ENCODE measurements around the gene TEN1. TPM values are rescaled to one million over a fixed set of nuclear protein-coding genes. Genes with fewer than 3 reads are reported as not detected.
"Not testable (repeated sequence)": the region's sequence is repeated elsewhere in the genome, so short reads cannot be mapped to it uniquely, and the experiment has no call there.

The TEN1 gene
- total RNA-seq, 1 donor from 2014 or later = 16.9 TPM

- intact Hi-C loops (cut with micrococcal nuclease) = no loop called here
Measured at GRCh38 chr17:76023900-76024237, 44.8 kb downstream of the TEN1 start.

DNA sequence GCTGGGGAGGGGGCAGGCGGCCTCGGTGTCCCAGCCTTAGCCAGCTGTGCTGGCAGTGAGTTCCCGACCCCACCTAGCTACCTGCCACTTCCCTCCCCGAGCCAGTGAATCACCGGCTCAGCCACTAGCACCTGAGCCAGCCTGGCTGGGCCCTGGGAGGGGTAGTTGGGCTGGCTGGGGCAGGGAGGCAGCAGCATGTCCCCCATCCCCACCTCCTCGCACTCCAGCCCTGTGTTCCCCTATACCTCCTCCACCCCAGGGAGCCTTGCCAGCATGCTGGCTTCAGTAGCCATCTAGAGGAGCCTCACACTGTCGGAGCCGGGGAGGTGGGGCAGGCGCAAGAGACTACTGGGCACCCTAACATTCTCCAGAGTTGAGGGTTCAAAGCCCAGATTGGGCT lies 45.3 kb downstream of the TEN1 start:
- intact Hi-C loops (cut with micrococcal nuclease) = no loop called here

DNA sequence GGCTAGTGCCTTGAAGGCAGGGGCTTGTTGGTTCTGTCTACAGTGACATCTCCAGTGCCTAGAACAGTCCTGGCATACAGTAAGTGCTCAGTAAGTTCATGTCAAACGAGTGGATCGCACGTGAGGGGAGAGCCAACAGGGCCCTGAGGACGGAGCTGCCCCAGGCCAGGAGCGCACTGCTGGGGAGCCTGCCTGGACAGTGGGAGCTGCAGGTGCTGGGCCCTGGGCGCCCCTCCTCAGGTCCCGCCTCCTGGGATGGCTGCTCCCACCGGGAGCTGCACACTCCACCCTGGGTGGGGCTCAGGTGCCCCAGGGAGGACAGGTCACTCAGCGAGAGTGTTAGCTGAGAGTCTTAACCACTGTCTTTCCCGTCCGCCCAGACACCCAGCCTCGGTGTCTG lies 46.3 kb downstream of the TEN1 start:
- intact Hi-C loops (cut with micrococcal nuclease) = no loop called here

GRCh38 chr17:76026714-76027158 lies 47.7 kb downstream of the TEN1 start:
- intact Hi-C loops (cut with micrococcal nuclease) = no loop called here

DNA sequence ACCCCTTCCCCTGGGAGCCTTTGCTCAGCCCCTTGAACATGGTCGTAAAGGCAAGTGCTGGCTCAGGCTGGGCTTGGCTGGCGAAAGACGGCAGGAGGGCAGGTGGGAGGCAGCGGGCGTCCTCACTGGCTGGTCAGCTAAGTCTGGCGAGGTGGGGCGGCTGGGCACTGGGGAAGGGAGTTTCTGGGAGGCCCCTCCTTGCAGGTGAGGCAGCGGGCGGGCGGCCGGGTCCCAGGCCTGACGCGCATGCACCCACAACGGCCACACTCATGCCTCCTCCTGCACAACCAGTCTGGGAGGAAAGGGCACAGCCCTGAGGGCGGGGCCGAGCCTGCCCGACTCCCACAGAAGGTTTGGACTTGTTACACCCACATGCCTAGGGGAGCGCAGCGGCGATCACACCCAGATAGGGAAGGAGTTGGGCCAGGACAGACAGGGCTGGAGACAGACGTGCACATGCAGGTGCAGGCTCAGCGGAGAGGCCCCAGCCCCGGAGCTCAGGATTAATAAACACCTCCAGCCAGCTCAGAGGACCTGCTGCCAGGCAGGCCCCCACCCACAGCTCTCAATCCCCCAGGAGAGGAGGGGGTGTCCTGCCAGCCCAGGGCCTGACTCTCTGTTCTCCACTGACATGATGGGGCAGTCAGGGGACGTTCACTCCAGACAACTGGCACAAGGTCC lies 48.3 kb downstream of the TEN1 start, which contains the start of gene EVPL:
Gene EVPL, minus strand, starts transcription at position 148 of the 681 bp plus-strand sequence. Its CDS starts 108 bp downstream, at position 40.
- intact Hi-C loops (cut with micrococcal nuclease) = no loop called here

DNA sequence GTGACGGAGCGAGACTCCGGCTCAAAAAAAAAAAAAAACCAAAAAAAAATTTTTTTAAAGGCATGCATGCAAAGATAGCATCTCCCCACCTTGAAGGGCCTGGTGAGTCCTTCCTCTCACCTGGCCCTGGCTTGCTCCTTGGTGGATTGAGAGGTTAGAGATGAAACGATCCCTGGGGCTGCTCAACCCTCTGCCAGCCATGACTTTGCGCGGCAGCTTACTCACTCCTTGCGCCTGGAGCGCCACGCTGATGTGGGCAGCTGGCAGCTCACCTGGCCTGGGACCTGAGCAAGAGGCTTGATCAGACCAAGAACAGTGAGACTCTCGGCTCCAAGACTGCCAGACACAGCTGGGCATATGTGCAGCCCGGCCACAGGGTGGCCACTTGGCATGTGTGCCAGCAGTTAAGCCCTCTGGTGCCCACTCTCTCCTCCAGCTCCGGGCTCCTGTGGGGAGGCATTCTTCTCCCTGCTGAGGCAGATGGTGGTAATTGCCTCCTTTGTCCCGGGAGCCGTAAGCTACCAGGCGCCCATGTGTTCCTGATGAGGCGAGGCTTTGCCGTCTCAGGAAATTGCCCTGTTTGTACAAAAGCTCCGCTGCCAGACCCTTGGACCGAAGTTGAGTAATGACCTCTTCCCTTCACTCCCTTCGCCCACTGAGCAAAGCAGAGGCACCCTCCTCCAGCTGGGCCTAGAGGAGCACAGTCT lies 53.2 kb downstream of the TEN1 start:
- intact Hi-C loops (cut with micrococcal nuclease) = no loop called here

DNA sequence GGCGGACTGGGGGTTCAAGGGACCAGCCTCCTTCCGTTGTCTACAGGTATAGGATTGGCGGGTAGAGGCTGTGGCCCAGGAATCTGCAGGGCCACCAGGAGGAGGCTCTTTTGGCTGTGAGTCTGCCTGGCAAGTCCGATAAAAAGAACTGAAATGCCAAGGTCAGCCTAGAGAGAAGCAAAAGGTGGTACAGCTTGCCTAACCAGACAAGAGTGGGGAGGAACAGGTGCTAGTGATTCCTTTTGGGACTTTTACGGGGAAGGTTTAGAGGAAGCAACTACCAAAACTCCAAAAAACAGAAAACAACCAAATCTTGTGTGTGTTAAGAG lies 53.7 kb downstream of the TEN1 start:
- intact Hi-C loops (cut with micrococcal nuclease) = no loop called here

DNA sequence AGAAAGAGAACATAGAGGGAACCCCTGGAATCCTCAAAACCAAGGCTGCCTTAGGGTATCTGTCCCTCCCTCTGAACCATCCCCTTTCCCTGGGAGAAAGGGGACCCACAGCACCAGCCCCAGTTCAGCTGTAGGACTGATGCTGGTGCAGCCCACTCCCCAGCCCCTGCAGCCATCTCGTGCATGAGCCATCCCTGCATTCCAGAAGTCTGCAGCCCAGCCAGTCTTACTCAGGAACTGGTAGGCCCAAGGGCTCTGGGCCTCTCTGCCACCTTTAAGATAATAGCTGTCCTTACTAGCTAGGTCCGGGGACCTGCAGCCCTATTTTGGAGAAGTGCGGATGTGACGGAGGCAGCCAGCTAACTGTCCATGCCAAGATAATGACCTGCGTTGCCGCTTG lies 54.1 kb downstream of the TEN1 start:
- intact Hi-C loops (cut with micrococcal nuclease) = no loop called here

GRCh38 chr17:76034428-76035350 lies 55.6 kb downstream of the TEN1 start:
- intact Hi-C loops (cut with micrococcal nuclease) = no loop called here

GRCh38 chr17:76036497-76037261 lies 57.6 kb downstream of the TEN1 start:
- intact Hi-C loops (cut with micrococcal nuclease) = no loop called here

DNA sequence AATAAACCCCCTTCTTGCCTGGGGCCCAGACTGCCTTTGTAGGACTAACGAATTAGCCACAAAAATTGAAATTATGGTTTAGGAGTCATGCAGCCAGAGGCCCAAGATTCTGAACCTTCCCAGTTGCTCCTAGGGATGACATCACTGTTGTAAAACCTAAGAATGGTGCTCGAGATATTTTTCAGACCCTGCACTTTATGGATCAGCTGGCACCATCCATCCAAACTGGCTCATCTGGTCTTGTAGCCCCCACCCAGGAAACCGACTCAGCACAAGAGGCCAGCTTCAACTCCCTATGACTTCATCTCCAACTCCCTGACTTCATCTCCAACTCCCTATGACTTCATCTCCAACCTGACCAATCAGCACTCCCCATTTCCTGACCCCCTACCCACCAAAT lies 59.0 kb downstream of the TEN1 start:
- intact Hi-C loops (cut with micrococcal nuclease) = no loop called here

GRCh38 chr17:76039121-76039520 lies 60.1 kb downstream of the TEN1 start:
- intact Hi-C loops (cut with micrococcal nuclease) = no loop called here

DNA sequence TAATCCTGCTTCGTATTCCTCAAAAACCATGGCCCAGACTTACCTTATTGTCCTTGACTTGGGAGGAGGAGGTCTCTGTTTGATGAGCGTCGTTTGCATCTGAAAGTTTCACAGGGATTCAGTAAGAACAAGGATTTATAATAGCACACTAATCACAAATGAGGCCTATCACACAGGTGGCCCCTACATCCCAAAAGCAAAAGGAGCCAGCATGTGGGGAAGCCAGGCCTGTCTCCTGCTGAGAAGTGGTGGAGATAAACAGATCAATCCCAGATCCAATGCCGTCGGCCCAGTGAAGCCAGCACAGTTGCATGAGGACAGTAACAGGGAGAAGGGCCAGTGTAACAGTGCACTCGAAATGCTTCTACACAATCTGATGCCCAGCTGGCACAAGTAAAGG lies 61.3 kb downstream of the TEN1 start:
- intact Hi-C loops (cut with micrococcal nuclease) = no loop called here

DNA sequence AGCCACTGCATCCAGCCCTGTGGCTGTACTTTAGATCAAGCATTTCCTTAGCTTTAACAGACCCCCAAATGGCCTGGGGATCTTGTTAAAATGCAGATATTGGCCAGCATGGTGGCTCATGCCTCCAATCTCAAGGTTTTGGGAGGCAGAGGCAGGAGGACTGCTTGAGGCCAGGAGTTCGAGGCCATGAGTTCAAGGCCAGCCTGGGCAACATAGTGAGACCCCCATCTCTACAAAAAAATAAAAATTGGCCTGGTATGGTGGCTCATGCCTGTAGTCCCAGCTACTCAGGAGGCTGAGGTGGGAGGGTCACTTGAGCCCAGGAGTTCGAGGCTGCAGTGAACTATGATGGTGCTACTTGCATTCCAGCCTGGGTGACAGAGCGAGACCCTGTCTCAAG lies 63.8 kb downstream of the TEN1 start:
- intact Hi-C loops (cut with micrococcal nuclease) = not testable (repeated sequence)

GRCh38 chr17:76044475-76045007 lies 65.5 kb downstream of the TEN1 start:
- intact Hi-C loops (cut with micrococcal nuclease) = not testable (repeated sequence)

GRCh38 chr17:76046064-76046463 lies 67.0 kb downstream of the TEN1 start:
- intact Hi-C loops (cut with micrococcal nuclease) = no loop called here

GRCh38 chr17:76048025-76048605 lies 69.1 kb downstream of the TEN1 start:
- intact Hi-C loops (cut with micrococcal nuclease) = no loop called here

DNA sequence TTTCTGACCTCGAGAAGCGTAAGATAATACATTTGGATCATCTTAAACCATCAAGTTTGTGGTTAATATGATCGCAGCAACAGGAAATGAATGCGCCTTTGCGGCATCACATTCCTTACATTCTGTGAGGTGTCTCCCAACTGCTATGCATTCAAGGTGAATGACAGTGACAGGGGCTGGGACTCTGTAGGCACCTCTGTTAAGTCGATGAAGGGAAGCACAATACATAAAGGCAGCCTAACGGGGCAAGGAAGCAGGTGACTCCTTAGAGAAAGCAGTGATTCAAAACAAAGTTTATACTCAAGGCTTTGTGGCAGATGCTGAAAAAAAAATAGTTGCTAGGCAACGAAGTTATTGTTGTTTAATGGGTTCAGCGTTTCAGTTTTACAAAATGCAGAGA lies 69.7 kb downstream of the TEN1 start:
- intact Hi-C loops (cut with micrococcal nuclease) = no loop called here

- intact Hi-C loops (cut with micrococcal nuclease) = no loop called here
Measured at GRCh38 chr17:76049239-76049638, 70.2 kb downstream of the TEN1 start.

DNA sequence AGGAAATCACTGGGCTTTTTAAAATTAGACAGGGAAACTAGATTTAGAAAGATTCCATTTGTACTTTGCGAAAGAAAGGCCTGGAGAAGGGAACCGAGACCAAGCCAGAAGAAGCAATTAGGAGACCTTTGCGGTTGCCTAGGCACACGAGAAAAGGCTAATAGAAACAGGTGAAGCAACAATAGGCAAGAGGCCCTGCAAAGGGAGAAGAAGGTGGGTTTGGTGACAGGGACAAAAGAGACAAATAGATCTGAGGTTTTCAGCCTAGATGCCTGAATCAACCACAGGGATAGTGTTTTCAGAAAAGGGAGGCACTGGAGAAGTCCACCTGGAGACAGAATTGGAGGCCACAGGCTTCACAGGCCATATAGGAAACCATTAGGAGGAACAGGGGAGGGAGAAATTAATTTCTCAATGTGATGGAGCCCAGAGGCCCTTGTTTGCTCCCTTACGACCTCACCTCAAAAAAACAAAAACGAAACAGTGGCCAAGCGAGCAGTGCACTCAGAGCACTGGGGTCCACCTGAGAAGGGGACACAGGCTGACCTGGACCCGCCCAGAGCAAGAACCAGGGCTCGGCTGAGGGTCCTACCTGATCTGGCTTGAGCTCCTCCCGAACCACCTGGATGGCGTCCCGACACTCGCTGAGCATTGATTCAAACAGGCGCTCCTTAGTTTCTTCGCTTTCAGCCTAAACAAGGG lies 70.9 kb downstream of the TEN1 start:
- intact Hi-C loops (cut with micrococcal nuclease) = no loop called here

All from T-helper 1 cell treated with Interleukin-12 subunit alpha and Interleukin-12 subunit beta and Interleukin-4 antibody, amounts not matched to agents 30 ng/mL and 1 ng/mL, for 36 hours (primary cell).